HG03095 (cell line): ENCODE data around the gene ZNF385C.

Source experiments
- ATAC-seq: cut with Tn5 transposase; IDR thresholded peaks from one replicate; pipeline ENCODE4 v1.9.1; 2021; ENCODE audit warnings: moderate library complexity; ENCODE audit not compliant: unreplicated experiment

Gene ZNF385C

DNA sequence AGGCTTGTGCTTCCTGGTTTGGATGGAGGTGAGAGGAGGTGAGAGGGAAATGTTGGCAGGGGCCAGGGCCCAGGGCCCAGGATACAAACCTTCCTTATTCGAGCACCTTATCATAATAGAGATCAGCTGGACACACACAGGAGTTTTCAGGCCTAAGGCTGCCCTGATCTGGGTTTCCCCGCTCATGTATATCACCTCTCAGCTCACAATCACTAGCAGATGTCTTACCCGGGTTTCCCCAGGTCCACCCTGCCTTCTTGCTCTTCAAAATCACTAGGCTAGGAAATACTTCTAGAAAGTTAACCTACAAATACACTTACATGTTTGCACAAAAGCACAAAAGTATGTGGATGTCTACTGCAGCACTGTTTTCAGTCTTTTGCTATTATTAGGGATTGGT, 28.6 kb upstream of the ZNF385C start:
- no peak for ATAC-seq

GRCh38 chr17:42125565-42125964, 27.3 kb upstream of the ZNF385C start:
- ATAC-seq, result no peak

- ATAC-seq, result no peak
These were observed 26.0 kb upstream of the ZNF385C start for GRCh38 chr17:42124256-42124655.

- no peak for ATAC-seq
These were observed 24.4 kb upstream of the ZNF385C start, which contains the start of gene HSPB9 for GRCh38 chr17:42122371-42123303. Gene HSPB9, plus strand, starts transcription at chr17:42122804. Its CDS starts 47 bp downstream, at chr17:42122851.

DNA sequence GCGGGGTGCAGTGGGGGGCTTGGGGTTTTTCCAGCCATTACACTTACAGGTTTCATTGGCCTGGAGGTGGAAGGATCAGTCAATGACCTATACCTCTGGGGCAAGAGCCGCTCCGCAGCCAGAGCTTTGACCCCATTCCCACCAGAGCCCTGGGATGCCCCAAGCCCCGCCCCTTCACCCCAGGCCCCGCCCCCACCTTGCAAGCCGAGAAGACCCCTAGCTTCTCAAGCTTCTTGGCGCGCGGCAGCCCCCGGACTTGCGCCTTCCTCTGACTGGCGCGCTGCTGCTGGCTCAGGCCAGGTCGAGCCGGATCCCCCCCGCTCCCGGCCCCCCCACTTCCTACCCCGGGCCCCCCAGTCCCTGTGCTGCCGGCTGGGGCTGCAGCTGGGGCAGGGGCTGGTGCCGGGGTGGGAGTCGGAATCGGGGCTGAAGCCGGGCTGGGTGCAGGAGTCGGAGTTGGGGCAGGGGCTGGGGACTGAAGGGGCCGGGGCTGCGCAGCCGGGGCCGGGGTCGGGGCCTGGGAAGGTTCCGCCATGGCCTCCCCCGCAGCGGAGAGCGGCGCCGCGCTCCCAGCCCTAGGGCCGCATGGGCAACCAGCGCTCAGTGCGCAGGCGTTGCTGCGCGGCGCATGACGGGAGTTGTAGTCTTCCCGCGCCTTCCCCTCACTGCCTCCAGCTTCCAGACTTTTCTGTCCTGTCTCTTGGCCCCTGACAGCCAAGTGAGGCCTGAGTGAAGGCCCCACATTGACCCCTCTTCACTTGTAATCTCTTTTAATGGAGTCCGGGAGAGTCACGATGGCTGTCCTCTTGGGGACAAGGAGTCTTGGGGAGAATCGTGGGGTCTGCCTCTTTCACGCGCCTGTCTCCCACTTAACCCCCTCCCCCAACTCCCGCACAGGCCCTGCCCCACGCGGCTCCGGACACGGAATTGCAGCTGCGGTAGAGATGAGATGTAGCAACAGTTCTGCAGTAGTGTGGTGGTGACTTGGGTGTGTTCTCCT, 22.8 kb upstream of the ZNF385C start, which contains the start of gene KAT2A:
Gene KAT2A, minus strand, starts transcription at position 598 of the 1,000 bp plus-strand sequence. Its CDS starts 63 bp downstream, at position 535.
- no peak for ATAC-seq

- no peak for ATAC-seq
These were observed 22.0 kb upstream of the ZNF385C start for GRCh38 chr17:42120161-42120769.

DNA sequence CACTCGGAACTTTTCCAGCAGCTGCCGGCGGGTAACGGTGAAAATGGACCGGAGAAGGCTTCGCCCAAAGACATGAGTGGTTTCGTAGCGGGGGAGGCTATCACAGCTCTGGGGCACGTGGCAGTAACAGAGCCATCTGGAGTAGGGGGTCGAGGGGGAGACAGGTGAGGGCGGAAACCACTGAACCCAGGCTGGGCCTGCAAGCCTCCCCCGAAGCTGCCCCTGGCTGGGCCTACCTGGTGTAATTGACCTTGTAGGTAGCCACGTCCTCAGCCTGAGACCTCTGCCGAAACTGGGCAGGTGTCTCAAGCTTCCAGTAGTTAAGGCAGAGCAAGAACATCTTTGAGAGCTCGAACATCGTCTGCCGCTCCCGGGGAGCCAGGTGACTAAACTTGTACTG, 21.0 kb upstream of the ZNF385C start:
- ATAC-seq, result no peak

DNA sequence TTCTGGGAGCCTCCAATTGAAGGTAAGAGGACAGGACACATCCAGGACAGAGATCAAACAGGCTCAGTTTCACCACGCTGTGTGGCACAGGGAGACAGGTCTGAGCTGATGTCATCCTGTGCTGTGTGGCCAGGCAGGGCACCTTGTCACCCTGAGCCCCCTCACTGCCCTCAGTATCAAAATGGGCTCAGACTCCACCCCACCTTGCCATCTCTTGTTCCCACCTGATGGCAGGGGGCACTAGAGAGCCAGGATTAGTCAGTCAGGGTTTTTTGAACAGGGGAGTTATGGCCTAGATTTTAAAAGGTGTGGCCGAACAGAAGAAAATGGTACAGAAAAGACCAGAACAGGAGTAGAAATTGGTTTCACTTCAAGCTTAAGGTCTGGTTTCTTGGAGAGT, 20.3 kb upstream of the ZNF385C start:
- no peak for ATAC-seq

GRCh38 chr17:42118126-42118510, 19.8 kb upstream of the ZNF385C start:
- ATAC-seq, result no peak

DNA sequence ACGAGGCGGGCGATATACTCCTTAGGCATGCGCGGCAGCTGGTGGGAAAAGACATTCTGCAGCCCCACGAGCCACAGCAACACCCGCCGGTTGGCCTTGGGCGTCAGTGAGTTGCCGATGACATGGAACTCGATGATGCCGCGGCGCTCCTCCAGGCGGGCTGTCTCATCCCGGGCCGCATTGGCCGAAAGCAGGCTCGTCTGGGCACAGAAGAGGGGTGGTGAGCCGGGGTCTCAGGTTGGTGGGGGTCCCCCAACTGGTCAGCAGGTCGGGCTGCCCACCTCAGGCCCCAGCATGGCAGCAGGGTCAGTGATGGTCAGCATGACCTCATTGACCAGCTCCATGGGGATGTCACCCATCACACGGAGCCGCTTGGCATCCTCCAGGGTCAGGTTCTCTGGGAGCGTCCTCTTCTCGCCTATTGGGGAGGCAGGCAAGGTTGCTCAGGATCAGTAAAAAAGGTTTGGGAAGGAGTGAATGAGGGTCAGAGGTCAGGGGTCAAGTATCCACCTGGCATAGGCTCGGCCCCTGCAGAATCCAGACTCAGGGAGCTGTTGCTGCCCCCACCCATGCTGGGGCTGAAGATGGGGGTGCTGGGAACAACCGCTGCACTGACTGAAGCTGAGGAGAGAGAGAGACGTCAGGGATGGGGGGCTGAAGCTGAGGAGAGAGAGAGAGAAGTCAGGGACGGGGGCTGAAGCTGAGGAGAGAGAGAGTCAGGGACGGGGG, 19.3 kb upstream of the ZNF385C start:
- no peak for ATAC-seq

DNA sequence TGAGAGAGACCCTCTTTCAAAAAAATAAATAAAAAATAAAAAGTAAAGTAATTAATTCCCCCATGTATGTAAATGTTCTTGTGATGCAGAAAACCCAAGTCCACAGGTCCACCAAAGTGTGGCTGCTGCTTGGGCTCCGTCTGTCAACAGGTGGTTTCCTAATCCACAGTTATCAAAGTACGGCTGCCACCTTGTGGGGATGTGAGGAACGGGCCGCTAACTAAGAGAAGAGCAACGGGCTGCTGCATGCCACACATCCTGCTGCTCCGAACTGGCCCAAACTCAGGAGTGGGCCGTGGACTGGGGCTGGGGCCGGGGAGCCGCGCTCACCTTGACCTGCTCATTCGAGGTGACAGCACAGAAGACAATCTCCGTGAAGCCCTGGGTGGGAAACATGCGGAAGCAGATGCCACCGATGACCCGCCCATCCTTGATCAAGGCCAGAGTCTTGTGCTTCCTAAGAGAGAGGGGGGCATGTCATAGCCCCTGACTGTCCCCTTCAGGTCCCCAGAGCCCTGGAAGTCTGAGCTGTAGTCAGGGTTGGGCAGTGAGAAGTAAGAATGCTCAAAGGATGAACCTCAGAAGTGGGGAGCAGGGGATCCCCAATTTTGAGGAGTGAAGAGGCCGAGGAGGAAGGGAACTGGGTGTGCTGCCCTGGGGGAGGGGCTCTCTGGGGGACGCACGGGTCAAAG, 18.6 kb upstream of the ZNF385C start:
- ATAC-seq, result no peak

- no peak for ATAC-seq
These were observed 15.8 kb upstream of the ZNF385C start for GRCh38 chr17:42114118-42114517.

DNA sequence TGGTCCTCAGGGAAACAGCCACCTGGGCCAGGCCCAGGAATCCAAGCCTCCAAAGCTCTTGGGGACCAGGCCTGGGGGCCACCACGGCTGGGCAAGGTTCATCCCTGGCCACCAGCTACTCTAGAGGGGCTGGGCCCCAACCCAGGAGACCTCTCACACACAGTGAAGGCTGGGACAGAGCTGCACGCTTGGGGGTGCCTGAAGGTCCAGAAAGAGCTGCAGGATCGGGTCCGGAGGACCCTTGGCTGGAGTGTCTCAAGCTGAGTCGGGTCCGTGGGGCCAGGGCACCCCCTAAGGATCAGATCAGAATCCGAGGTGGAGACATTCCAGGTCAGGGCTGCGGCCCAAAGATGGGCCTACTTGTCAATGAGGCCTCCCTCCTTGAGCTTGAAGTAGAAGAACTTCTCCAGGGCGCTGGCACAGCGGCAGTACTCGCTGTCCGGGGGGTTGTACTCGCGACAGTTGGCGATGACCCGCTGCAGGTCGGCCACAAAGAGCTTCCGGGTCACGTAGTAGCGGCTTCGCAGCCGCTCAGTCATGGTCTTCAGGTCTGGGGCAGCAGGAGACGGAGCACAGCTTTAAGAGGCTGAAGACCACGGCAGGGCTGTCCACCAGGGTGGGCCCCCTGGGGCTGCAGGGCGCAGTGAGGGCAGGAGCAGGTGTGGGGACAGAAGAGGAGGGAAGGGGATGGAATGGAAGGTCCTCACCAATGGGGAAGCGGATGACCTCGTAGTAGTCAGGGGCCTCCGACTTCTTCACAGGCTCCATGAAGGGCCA, 15.2 kb upstream of the ZNF385C start:
- ATAC-seq, result no peak

- peak; percentile 59 for ATAC-seq
These were observed 14.4 kb upstream of the ZNF385C start, which contains the start of gene DHX58 for GRCh38 chr17:42112552-42113176. Gene DHX58, minus strand, starts transcription at chr17:42112714. Its CDS starts 822 bp downstream, at chr17:42111892.

- no peak for ATAC-seq
These were observed 13.7 kb upstream of the ZNF385C start for GRCh38 chr17:42111871-42112551.

- ATAC-seq, result no peak
These were observed 13.0 kb upstream of the ZNF385C start for GRCh38 chr17:42111265-42111636.

- no peak for ATAC-seq
These were observed 12.3 kb upstream of the ZNF385C start for GRCh38 chr17:42110301-42111264.
